Activated CD4-positive, alpha-beta T cell treated with anti-CD3 and anti-CD28 coated beads, Interleukin-2, Interleukin-4, amounts not matched to agents 100 ng/mL and 50 ng/mL, durations not matched to agents 16 hours and 8 hours (primary cell): ENCODE results near the gene GPR107.
A peak's percentile ranks its signal among the peaks of the same experiment; 100 is the strongest.

Experiments
- DNase-seq: peaks from one replicate; pipeline ENCODE4 v3.0.0-alpha.2; 2020; ENCODE audit warnings: low spot score

The GPR107 gene

DNA sequence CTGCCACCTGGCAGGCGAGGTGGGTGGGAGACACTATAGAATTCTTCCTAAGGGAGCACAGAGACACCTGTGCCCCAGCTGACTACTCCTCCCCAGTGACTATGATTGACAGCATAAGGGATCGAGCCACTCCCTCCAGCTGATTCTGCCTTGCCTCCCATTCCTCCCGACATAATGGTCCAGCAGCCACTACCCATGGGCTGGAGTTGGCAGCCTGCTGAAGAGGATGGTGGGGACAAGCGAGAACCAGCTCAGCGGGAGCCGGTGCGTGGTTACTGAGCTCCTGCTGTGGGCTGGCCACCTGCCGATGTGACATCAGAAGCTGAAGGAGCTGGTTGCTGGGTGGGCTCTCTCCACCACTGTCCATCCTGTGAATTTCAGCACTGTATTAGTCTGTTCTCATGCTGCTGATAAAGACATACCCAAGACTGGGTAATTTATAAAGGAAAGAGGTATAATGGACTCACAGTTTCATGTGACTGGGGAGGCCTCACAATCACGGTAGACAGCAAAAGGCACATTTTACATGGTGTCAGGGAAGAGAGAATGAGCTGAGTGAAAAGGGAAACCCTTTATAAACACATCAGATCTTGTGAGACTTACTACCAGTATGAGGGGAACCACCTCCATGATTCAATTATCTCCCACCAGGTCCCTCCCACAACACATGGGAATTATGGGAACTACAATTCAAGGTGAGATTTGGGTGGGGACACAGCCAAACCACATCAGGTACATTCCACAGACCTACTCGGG lies 106.4 kb downstream of the GPR107 start:
- no peak for DNase-seq

DNA sequence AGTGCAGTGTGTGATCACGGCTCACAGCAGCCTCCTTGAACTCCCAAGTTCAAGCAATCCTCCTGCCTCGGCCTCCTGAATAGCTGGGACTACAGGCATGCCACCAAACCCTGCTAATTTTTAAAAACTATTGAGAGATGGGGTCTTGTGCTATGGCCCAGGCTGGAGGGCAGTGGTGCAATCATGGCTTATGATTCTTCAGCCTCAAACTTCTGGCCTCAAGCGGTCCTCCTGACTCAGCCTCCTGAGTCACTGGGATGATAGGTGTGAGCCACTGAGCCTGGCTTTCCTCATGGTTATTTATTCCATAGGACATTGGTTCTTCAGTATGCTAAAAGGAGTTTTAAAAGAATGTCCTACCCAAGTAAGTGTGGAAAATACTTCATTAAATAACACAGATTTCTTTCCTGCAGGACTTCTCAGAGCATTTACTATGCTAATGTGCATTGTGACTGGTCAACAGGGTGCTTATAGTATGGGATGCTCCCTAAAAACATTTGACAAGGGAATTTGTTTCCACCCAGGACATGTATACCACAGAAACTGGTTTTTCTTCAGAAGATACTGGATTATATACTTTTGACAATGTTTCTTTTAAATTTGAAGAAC lies 107.3 kb downstream of the GPR107 start:
- no peak for DNase-seq

- DNase-seq, result no peak
Measured at GRCh38 chr9:130165579-130165978, 111.9 kb downstream of the GPR107 start.

DNA sequence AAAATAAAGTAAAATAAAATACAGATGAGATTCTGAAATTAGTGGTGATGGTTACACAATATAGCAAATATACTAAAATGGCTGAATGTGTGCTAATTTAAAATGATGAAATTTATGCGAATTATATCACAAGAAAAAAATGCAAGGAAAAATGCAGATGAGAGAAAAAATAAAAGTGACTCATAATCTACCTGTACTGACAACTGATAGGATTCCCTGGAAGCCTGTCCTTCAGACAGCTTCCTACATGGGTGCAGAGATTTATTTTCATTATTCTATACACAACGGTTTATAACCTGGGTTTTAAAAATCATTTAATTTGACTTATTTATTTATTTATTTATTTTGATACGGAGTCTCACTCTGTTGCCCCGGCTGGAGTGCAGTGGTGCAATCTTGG lies 112.7 kb downstream of the GPR107 start:
- DNase-seq, result no peak

GRCh38 chr9:130167927-130168326 lies 114.2 kb downstream of the GPR107 start:
- no peak for DNase-seq

GRCh38 chr9:130171226-130172148 lies 117.8 kb downstream of the GPR107 start:
- no peak for DNase-seq

- DNase-seq, result peak; percentile 28
Measured at GRCh38 chr9:130172161-130172857, 118.6 kb downstream of the GPR107 start, which contains the start of gene NCS1. Gene NCS1, plus strand, starts transcription at chr9:130172404. Its CDS starts 260 bp downstream, at chr9:130172664.

DNA sequence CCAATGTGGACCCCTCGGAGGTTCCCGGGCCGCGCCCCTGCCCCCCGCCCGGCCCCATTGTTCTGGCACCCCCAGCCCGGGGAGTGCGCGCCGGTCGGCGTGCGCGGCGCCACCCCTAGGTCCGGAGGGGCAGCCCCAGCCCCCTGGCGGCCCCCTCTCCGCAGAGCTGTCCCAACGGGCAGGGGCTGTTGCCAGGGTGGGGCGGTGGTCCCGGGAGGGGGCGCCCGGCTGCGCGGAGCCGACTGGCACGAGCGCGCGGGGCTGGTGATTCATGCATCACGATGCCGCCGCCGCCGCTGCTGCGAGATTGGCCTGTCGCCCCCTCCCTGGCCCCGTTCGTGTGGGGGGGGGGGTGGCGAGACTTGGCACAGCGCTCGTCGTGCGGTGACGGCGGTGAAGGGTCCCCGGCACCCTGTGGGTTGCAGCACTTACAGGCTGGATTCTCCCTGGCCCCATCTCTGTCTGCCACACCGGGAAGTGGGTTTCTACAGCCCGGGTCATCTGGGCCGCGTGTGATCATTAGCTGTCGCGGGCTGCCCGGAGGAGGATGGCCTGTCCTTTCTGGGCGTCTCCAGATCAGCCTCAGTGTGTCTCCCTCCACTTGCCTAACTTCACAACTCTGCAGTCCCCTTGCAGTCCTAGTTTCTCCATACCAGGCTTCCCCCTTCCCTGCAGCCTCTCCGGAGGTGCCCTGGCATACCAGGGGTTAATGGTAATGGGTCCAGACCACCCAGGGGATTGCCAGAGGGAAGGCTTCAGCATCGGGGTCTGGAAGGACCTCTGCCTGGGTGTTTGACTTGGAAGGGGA lies 119.4 kb downstream of the GPR107 start:
- no peak for DNase-seq

DNA sequence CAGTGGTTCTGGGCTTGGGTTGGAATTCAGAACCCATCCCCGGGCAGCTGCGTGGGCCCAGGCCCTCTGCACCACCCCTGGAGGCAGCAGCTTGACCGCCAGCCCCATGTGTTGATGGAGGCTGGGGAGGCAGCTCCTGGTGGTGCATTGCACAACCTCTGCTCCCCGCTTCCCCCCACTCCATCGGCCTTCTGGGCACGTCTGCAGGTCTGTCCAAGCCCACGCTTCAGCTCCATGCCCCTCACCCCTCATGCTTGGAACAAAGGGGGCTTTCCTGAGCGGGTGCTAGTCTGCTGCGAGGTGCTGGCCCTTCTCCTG lies 119.9 kb downstream of the GPR107 start:
- no peak for DNase-seq

GRCh38 chr9:130174025-130174424 lies 120.3 kb downstream of the GPR107 start:
- DNase-seq, result no peak

DNA sequence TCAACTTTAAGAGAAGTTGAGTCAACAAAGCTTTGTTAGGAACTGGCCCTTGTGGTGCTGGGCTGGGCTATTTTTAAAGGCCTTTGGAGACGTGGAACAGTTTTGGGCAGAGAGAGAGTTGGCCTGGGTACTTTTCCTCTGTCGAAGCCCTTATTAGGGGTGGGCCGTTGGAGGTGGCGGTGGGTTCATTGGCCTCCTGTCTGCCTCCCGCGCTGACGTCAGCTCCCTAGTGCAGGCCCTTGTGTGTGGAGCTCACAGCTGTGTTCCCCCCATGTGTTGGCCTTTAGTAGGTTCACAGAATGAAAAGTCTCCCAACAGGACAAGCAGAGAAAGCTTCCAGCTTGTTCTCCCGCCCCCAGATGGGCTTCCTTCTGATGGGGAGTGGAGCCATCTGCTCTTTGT lies 121.2 kb downstream of the GPR107 start:
- no peak for DNase-seq

DNA sequence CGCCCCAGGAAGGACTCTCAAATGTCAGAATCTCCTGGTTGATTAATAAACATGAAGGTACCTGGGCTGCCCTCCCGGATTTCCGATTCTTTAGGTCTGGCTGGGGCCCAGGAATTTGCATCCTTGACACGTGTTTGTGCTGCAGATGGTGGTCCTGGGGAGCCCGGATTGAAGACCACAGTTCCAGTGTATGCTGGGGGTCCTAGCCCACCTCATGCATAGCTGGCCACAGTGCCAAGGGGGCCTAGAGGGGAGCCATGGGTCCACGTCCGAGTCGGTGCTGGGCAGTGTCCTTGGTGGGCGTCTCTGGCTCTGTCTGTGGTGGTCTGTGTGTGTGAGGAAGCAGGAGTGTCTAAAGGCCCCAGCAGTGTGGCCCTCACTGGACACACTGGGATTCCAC lies 121.6 kb downstream of the GPR107 start:
- DNase-seq, result no peak

DNA sequence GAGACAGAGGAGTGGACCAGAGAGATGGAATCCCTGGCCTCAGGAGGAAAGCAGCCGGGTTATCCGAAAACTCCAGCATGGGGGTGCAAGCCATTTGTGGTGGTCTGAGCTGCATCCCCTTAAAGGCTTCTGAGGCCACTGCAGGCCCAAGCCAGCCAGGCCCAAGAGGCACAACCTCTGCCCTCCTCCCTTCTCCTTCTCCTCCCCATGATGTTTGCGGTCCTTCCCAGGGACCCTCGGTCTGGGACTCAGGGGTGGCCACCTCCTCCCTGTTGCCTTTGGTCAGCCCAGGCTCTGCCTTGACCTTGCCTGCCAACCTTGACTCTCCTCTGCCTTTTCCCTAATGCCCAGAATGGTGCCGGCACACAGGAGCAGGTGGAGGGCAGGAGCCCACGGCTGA lies 123.1 kb downstream of the GPR107 start:
- DNase-seq, result no peak

- no peak for DNase-seq
Measured at GRCh38 chr9:130177898-130178805, 124.4 kb downstream of the GPR107 start.

- no peak for DNase-seq
Measured at GRCh38 chr9:130179331-130179907, 125.7 kb downstream of the GPR107 start.

GRCh38 chr9:130180516-130180915 lies 126.8 kb downstream of the GPR107 start:
- DNase-seq, result no peak

- DNase-seq, result no peak
Measured at GRCh38 chr9:130181678-130182380, 128.1 kb downstream of the GPR107 start.

GRCh38 chr9:130182381-130182909 lies 128.7 kb downstream of the GPR107 start:
- DNase-seq, result no peak
